Neural cell (in vitro differentiated cells): ENCODE data around the gene CD81. TPM values are rescaled to one million over a fixed set of nuclear protein-coding genes. Genes with fewer than 3 reads are reported as not detected.

Experiments
- H2AFZ ChIP-seq: fragments of 200-600, 300-800 bp; sonication (generic), shearing (Covaris generic); 2 replicates; pipeline ENCODE4 v1.6.0; 2014; ENCODE audit warnings: low read depth, mild to moderate bottlenecking, antibody characterized with exemption, low read length, moderate library complexity
- H3F3A ChIP-seq: fragments of 200-600 bp; shearing (Covaris generic); 2 replicates; pipeline ENCODE4 v1.6.1; 2016; ENCODE audit warnings: mild to moderate bottlenecking, moderate library complexity, mixed read lengths, antibody characterized with exemption, low read length; ENCODE audit not compliant: insufficient read depth, poor library complexity, severe bottlenecking
- H3K27ac ChIP-seq: fragments of 200-600, 300-800 bp; sonication (generic), shearing (Covaris generic); 2 replicates; pipeline ENCODE4 v1.5.1; 2014; ENCODE audit warnings: mild to moderate bottlenecking, low read length, moderate library complexity
- H3K27me3 ChIP-seq: fragments of 300-800, 200-600 bp; sonication (generic), shearing (Covaris generic); 2 replicates; pipeline ENCODE4 v1.6.0; 2014; ENCODE audit warnings: mild to moderate bottlenecking, low read depth, low read length, moderate library complexity; ENCODE audit not compliant: insufficient read depth
- H3K36me3 ChIP-seq: fragments of 300-800, 200-600 bp; sonication (generic), shearing (Covaris generic); 2 replicates; pipeline ENCODE4 v1.5.1; 2014; ENCODE audit warnings: mild to moderate bottlenecking, antibody characterized with exemption, low read length, moderate library complexity; ENCODE audit not compliant: insufficient read depth
- H3K4me2 ChIP-seq: fragments of 300-800, 200-600 bp; sonication (generic), shearing (Covaris generic); 2 replicates; pipeline ENCODE4 v1.6.0; 2014; ENCODE audit warnings: mild to moderate bottlenecking, low read length
- H3K4me3 ChIP-seq: fragments of 300-800, 200-600 bp; sonication (generic), shearing (Covaris generic); 2 replicates; pipeline ENCODE4 v1.5.1; 2014; ENCODE audit warnings: mild to moderate bottlenecking, low read length, moderate library complexity
- H3K79me2 ChIP-seq: fragments of 200-600 bp; shearing (Covaris generic); replicated peaks from 2 replicates; pipeline ENCODE4 v1.6.0; 2014; ENCODE audit warnings: mild to moderate bottlenecking, low read length, moderate library complexity; ENCODE audit not compliant: insufficient read depth
- H3K9ac ChIP-seq: fragments of 300-800, 200-600 bp; sonication (generic), shearing (Covaris generic); 2 replicates; pipeline ENCODE4 v1.6.1; 2016; ENCODE audit warnings: mild to moderate bottlenecking, low read length, mixed read lengths
- H3K9me2 ChIP-seq: fragments of 200-600 bp; shearing (Covaris generic); 2 replicates; pipeline ENCODE4 v1.6.1; 2016; ENCODE audit warnings: mild to moderate bottlenecking, low read length, mixed read lengths; ENCODE audit not compliant: insufficient read depth
- H3K9me3 ChIP-seq: fragments of 200-600, 300-800 bp; sonication (generic), shearing (Covaris generic); 2 replicates; pipeline ENCODE4 v1.6.1; 2016; ENCODE audit warnings: mild to moderate bottlenecking, mixed run types, low read length, moderate library complexity, mixed read lengths
- H4K20me1 ChIP-seq: fragments of 200-600 bp; shearing (Covaris generic); 2 replicates; pipeline ENCODE4 v1.6.1; 2016; ENCODE audit warnings: mild to moderate bottlenecking, mixed run types; ENCODE audit not compliant: insufficient read depth
- CTCF ChIP-seq: fragments of 450-650 bp; IDR thresholded peaks from 2 replicates; pipeline ENCODE4 v1.5.1; 2014; ENCODE audit warnings: antibody characterized with exemption, mild to moderate bottlenecking, moderate library complexity; ENCODE audit not compliant: poor library complexity, severe bottlenecking
- EP300 ChIP-seq: fragments of 450-650 bp; conservative IDR thresholded peaks from 2 replicates; pipeline ENCODE4 v1.6.1; 2014; ENCODE audit warnings: antibody characterized with exemption, mild to moderate bottlenecking, moderate library complexity; ENCODE audit not compliant: poor library complexity, severe bottlenecking
- EZH2 ChIP-seq: fragments of 200-600, 300-800 bp; shearing (Covaris generic), sonication (generic); IDR thresholded peaks from 2 replicates; pipeline ENCODE4 v1.6.1; 2014; ENCODE audit warnings: antibody characterized with exemption, low read length, borderline replicate concordance, mild to moderate bottlenecking; ENCODE audit not compliant: insufficient read depth, poor library complexity, severe bottlenecking
- MXI1 ChIP-seq: fragments of 450-650 bp; conservative IDR thresholded peaks from 2 replicates; pipeline ENCODE4 v1.6.1; 2014; ENCODE audit warnings: antibody characterized with exemption, mild to moderate bottlenecking; ENCODE audit not compliant: poor library complexity, severe bottlenecking
- POLR2AphosphoS5 ChIP-seq: IDR thresholded peaks from 2 replicates; pipeline ENCODE4 v1.6.1; 2012
- RAD21 ChIP-seq: fragments of 450-650 bp; conservative IDR thresholded peaks from 2 replicates; pipeline ENCODE4 v1.6.1; 2014; ENCODE audit warnings: antibody characterized with exemption, mild to moderate bottlenecking, moderate library complexity
- SMC3 ChIP-seq: fragments of 450-650 bp; conservative IDR thresholded peaks from 2 replicates; pipeline ENCODE4 v1.6.1; 2014; ENCODE audit warnings: antibody characterized with exemption, mild to moderate bottlenecking, moderate library complexity; ENCODE audit not compliant: poor library complexity
- TAF1 ChIP-seq: IDR thresholded peaks from 2 replicates; pipeline ENCODE4 v1.6.1; 2012; ENCODE audit warnings: low read depth
- polyA plus RNA-seq: library from polyadenylated mRNA; depleted of rRNA; stranded (reverse); fragments of >200 nt; gene quantifications from 2 replicates; pipeline ENCODE4 v1.2.3, GENCODE V29; 2014
- TF ChIP-seq, protein P1 (sequence below): IDR thresholded peaks from 2 replicates; pipeline ENCODE4 v1.6.1; 2012; ENCODE audit warnings: borderline replicate concordance

The CD81 gene
- polyA plus RNA-seq, 1 donor from 2014 or later, result 97.8 TPM

GRCh38 chr11:2442589-2442988 lies 65.5 kb downstream of the CD81 start:
- no peak overlapping the region for H2AFZ ChIP-seq
- no peaks in the 10 kb centered on the region for H3F3A ChIP-seq
- H3K9me2 ChIP-seq, result no peaks in the 10 kb centered on the region
- peaks cover 11% of the 10 kb centered on the region for H3K9me3 ChIP-seq
- TF ChIP-seq RAD21, result no peak
- no peak for TF ChIP-seq SMC3
- no peak for TF ChIP-seq EP300
- TF ChIP-seq POLR2AphosphoS5, result no peak
- TF ChIP-seq TAF1, result no peak
- TF ChIP-seq, protein P1, sequence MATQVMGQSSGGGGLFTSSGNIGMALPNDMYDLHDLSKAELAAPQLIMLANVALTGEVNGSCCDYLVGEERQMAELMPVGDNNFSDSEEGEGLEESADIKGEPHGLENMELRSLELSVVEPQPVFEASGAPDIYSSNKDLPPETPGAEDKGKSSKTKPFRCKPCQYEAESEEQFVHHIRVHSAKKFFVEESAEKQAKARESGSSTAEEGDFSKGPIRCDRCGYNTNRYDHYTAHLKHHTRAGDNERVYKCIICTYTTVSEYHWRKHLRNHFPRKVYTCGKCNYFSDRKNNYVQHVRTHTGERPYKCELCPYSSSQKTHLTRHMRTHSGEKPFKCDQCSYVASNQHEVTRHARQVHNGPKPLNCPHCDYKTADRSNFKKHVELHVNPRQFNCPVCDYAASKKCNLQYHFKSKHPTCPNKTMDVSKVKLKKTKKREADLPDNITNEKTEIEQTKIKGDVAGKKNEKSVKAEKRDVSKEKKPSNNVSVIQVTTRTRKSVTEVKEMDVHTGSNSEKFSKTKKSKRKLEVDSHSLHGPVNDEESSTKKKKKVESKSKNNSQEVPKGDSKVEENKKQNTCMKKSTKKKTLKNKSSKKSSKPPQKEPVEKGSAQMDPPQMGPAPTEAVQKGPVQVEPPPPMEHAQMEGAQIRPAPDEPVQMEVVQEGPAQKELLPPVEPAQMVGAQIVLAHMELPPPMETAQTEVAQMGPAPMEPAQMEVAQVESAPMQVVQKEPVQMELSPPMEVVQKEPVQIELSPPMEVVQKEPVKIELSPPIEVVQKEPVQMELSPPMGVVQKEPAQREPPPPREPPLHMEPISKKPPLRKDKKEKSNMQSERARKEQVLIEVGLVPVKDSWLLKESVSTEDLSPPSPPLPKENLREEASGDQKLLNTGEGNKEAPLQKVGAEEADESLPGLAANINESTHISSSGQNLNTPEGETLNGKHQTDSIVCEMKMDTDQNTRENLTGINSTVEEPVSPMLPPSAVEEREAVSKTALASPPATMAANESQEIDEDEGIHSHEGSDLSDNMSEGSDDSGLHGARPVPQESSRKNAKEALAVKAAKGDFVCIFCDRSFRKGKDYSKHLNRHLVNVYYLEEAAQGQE, result no peak
- TF ChIP-seq EZH2, result no peak
- TF ChIP-seq CTCF, result no peak
- TF ChIP-seq MXI1, result no peak
- no peak overlapping the region for H3K4me3 ChIP-seq
- H4K20me1 ChIP-seq, result no peaks in the 10 kb centered on the region
- no peaks in the 10 kb centered on the region for H3K79me2 ChIP-seq
- no peak overlapping the region for H3K9ac ChIP-seq
- no peaks in the 10 kb centered on the region for H3K36me3 ChIP-seq
- no peak overlapping the region for H3K4me2 ChIP-seq
- H3K27me3 ChIP-seq, result peaks cover 49% of the 10 kb centered on the region
- H3K27ac ChIP-seq, result no peak overlapping the region

- Histone ChIP-seq H4K20me1 (no peaks in the 10 kb centered on the region), H3K9me2 (no peaks in the 10 kb centered on the region), H3K4me2 (no peak overlapping the region), H3K36me3 (no peaks in the 10 kb centered on the region), H3F3A (no peaks in the 10 kb centered on the region), H3K27me3 (peaks cover 50% of the 10 kb centered on the region), H3K27ac (no peak overlapping the region), H3K4me3 (no peak overlapping the region), H3K9ac (no peak overlapping the region), H3K9me3 (peaks cover 11% of the 10 kb centered on the region), H3K79me2 (no peaks in the 10 kb centered on the region), H2AFZ (no peak overlapping the region)
- TF ChIP-seq, protein P1, result no peak
- TF ChIP-seq RAD21 (no peak), MXI1 (no peak), SMC3 (no peak), POLR2AphosphoS5 (no peak), EP300 (no peak), EZH2 (no peak), CTCF (no peak)
These were observed 66.3 kb downstream of the CD81 start for GRCh38 chr11:2443406-2443805.
